Testis (tissue), 3 donors: Measurements from ENCODE around the gene TTYH2. TPM values are rescaled to one million over a fixed set of nuclear protein-coding genes. Genes with fewer than 3 reads are reported as not detected.

Experiments used
- DNase-seq: peaks from one replicate; pipeline ENCODE4 v3.0.0-alpha.2; 2019
- H3K27ac ChIP-seq, 2 donors: fragments of 200-600 bp; sonication (generic); one replicate each; pipeline ENCODE4 v1.5.1; 2019
- H3K27me3 ChIP-seq: fragments of 200-600 bp; sonication (generic); one replicate; pipeline ENCODE4 v1.5.1; 2019
- H3K36me3 ChIP-seq: fragments of 200-600 bp; sonication (generic); one replicate; pipeline ENCODE4 v1.5.1; 2017; ENCODE audit warnings: low read depth; ENCODE audit errors: missing control alignments
- H3K4me1 ChIP-seq: fragments of 200-600 bp; sonication (generic); one replicate; pipeline ENCODE4 v1.5.1; 2019
- H3K4me3 ChIP-seq, 2 donors: fragments of 200-600 bp; sonication (generic); one replicate each; pipeline ENCODE4 v1.5.1; 2017 to 2019
- H3K9me3 ChIP-seq: fragments of 200-600 bp; sonication (generic); one replicate; pipeline ENCODE4 v1.5.1; 2017
- CTCF ChIP-seq, 3 experiments: fragments of 450-650 bp in 2 of 3; fragments of 200-600 bp in 1 of 3; sonication (generic) in 1 of 3; IDR thresholded peaks; one replicate each; pipeline ENCODE4 v1.5.1; 2016 to 2019; ENCODE audit warnings: antibody characterized with exemption in 3 of 3, mild to moderate bottlenecking in 2 of 3, moderate library complexity in 1 of 3
- POLR2A ChIP-seq: fragments of 450-650 bp; IDR thresholded peaks from one replicate; pipeline ENCODE4 v1.6.1; 2017; ENCODE audit warnings: antibody characterized with exemption, mild to moderate bottlenecking, moderate library complexity
- WGBS, 2 donors: methylation state at CpG; one replicate each; pipeline ENCODE4 v1.1.5; 2018; 5-methylcytosine and 5-hydroxymethylcytosine counted together
- intact Hi-C: fragments of 100-400 bp; cut with DNase I; formaldehyde crosslinking; loops from one replicate; pipeline ENCODE4 v1.15.1; 2023; ENCODE audit warnings: low total_unique reads
- polyA plus RNA-seq: library from polyadenylated mRNA; stranded (reverse); fragments of 350-450 nt; fragmentation: Illumina TruSeq; extraction: RNeasy Lipid Tissue Mini Kit (QIAGEN cat#74804); gene quantifications from one replicate; pipeline ENCODE4 v1.2.3, GENCODE V29; 2014; ENCODE audit warnings: low read depth, low replicate concordance; ENCODE audit not compliant: insufficient read depth
- total RNA-seq, 2 donors: library from RNA; depleted of rRNA; stranded (reverse); fragments of >200 nt; gene quantifications; one replicate each; pipeline ENCODE4 v1.2.3, GENCODE V29; 2016

The TTYH2 gene
- total and polyA plus RNA-seq, 3 donors from 2014 or later, result 52.7 to 73.5 (median 69.7) TPM

- Histone ChIP-seq H3K9me3 (no peaks in the 10 kb centered on the region), H3K4me3 (no peak overlapping the region), H3K27ac (no peak overlapping the region), H3K36me3 (no peaks in the 10 kb centered on the region), H3K4me1 (no peaks in the 10 kb centered on the region), H3K27me3 (no peaks in the 10 kb centered on the region)
- 78 to 83% methylated on average over 6 of the region's 6 CpGs for WGBS, 2 donors
- intact Hi-C loops, result no loop called here
- DNase-seq, result no peak
- no peak for TF ChIP-seq POLR2A
- no peak for TF ChIP-seq CTCF (IDR thresholded peaks at IDR 0.05)
These were observed 14.7 kb upstream of the TTYH2 start for GRCh38 chr17:74198694-74199093.

- H3K27ac ChIP-seq, result no peak overlapping the region
- no peaks in the 10 kb centered on the region for H3K9me3 ChIP-seq
- TF ChIP-seq POLR2A (no peak), CTCF (IDR thresholded peaks at IDR 0.05) (peak; percentile 61 to 94 (median 91))
- intact Hi-C loops, result loop anchor here (10.0 kb wide), 1 partner anchor 165 kb away; the partner anchor contains the start of genes BTBD17 and GPR142
- H3K4me3 ChIP-seq, result no peak overlapping the region
- WGBS, 2 donors, result 21 to 28% methylated on average over 15 to 35 of the region's 35 CpGs
- peaks cover 3% of the 10 kb centered on the region for H3K4me1 ChIP-seq
- H3K36me3 ChIP-seq, result no peaks in the 10 kb centered on the region
- H3K27me3 ChIP-seq, result no peaks in the 10 kb centered on the region
- DNase-seq, result peak; percentile 78
These were observed 13.9 kb upstream of the TTYH2 start for GRCh38 chr17:74199306-74200092.

- TF ChIP-seq POLR2A (no peak), CTCF (IDR thresholded peaks at IDR 0.05) (no peak)
- Histone ChIP-seq H3K27ac (no peak overlapping the region), H3K36me3 (no peaks in the 10 kb centered on the region), H3K27me3 (no peaks in the 10 kb centered on the region), H3K4me3 (no peak overlapping the region), H3K9me3 (no peaks in the 10 kb centered on the region), H3K4me1 (peaks cover 9% of the 10 kb centered on the region)
- DNase-seq, result no peak
- WGBS, 2 donors, result 49% methylated on average over 10 of the region's 10 CpGs
- intact Hi-C loops, result loop anchor here (10.0 kb wide), 1 partner anchor 165 kb away; the partner anchor contains the start of genes BTBD17 and GPR142
These were observed 13.3 kb upstream of the TTYH2 start for GRCh38 chr17:74200112-74200511.

GRCh38 chr17:74201250-74201649, 12.1 kb upstream of the TTYH2 start:
- Histone ChIP-seq H3K36me3 (no peaks in the 10 kb centered on the region), H3K9me3 (no peaks in the 10 kb centered on the region), H3K4me3 (no peak overlapping the region), H3K27me3 (no peaks in the 10 kb centered on the region), H3K4me1 (peaks cover 20% of the 10 kb centered on the region), H3K27ac (no peak overlapping the region)
- no peak for TF ChIP-seq POLR2A
- TF ChIP-seq CTCF (IDR thresholded peaks at IDR 0.05), result no peak
- DNase-seq, result no peak
- intact Hi-C loops, result loop anchor here (10.0 kb wide), 1 partner anchor 164 kb away; the partner anchor contains the start of genes BTBD17 and GPR142
- 35 to 40% methylated on average over 8 of the region's 8 CpGs for WGBS, 2 donors
